K562 (cell line): Measurements from ENCODE around the gene ECI2. TPM values are rescaled to one million over a fixed set of nuclear protein-coding genes. Genes with fewer than 3 reads are reported as not detected.
A peak's percentile ranks its signal among the peaks of the same experiment; 100 is the strongest.

Experiments
- ATAC-seq: fragments of 200-7000 bp; cut with Tn5 transposase; 3 replicates; pipeline ENCODE4 v1.9.1; 2020; ENCODE audit warnings: moderate library complexity
- BruUV-seq: library from RNA; stranded (reverse); fragments of 400-500 nt; replicated peaks from 2 replicates; lab custom pipeline; 2021; lab: Mats Ljungman, UMichigan
- CTCF ChIA-PET: fragments of 300-600 bp; formaldehyde crosslinking; extraction: SDS; loops from one replicate; lab custom pipeline; 2021; ENCODE audit warnings: low intra/inter-chr PET ratio; lab: Yijun Ruan, JAX
- POLR2A ChIA-PET: fragments of 300-600, 350-650 bp; sonication (Branson Sonifier 250); formaldehyde crosslinking; extraction: SDS; loops from one replicate; lab custom pipeline; 2021; ENCODE audit warnings: antibody characterized with exemption, inconsistent platforms; lab: Yijun Ruan, JAX
- DNase-seq, 4 experiments: peaks; one replicate each; pipeline versions ENCODE4 v3.0.0 to v3.0.0-alpha.2; 2011 to 2018; ENCODE audit warnings: low spot score in 3 of 4, mixed read lengths in 3 of 4; ENCODE audit errors: extremely low read depth in 1 of 4
- FAIRE-seq: peaks from 2 replicates; lab custom pipeline; 2011; peaks lifted over from hg19 to GRCh38; lab: Jason Lieb, UNC
- H2AFZ ChIP-seq: 2 replicates; pipeline ENCODE4 v1.6.0; 2011; ENCODE audit warnings: low read depth, low read length, control low read depth, inconsistent platforms
- H3K27ac ChIP-seq: fragments of 200-600 bp; 3 replicates; pipeline ENCODE4 v1.8.0; 2011; ENCODE audit warnings: low read depth, mild to moderate bottlenecking, control low read depth, inconsistent platforms, low read length, moderate library complexity, mixed read lengths; ENCODE audit errors: extremely low read depth
- H3K27me3 ChIP-seq, 2 experiments: fragments of 300-600 bp in 1 of 2; 2 replicates in 1 of 2; 3 replicates in 1 of 2; pipeline versions ENCODE4 v1.6.0 to v1.8.0; 2011; ENCODE audit warnings: inconsistent platforms in 2 of 2, low read length in 2 of 2, mild to moderate bottlenecking in 1 of 2, mixed read lengths in 1 of 2, moderate library complexity in 1 of 2; ENCODE audit not compliant: control insufficient read depth in 2 of 2, insufficient read depth in 2 of 2
- H3K36me3 ChIP-seq: fragments of 300-600 bp; 3 replicates; pipeline ENCODE4 v1.8.0; 2011; ENCODE audit warnings: mild to moderate bottlenecking, low read length, inconsistent platforms; ENCODE audit not compliant: control insufficient read depth, insufficient read depth
- H3K4me1 ChIP-seq, 2 experiments: fragments of 200-600 bp in 1 of 2; replicated peaks in 1 of 2; 2 replicates in 1 of 2; 3 replicates in 1 of 2; pipeline versions ENCODE4 v1.5.1 to v1.8.0; 2011; ENCODE audit warnings: inconsistent platforms in 2 of 2, low read length in 2 of 2, mild to moderate bottlenecking in 1 of 2, mixed read lengths in 1 of 2, moderate library complexity in 1 of 2; ENCODE audit not compliant: control insufficient read depth in 2 of 2, insufficient read depth in 2 of 2
- H3K4me2 ChIP-seq: 2 replicates; pipeline ENCODE4 v1.6.1; 2011; ENCODE audit warnings: low read length, control low read depth, inconsistent platforms, mixed read lengths; ENCODE audit not compliant: insufficient read depth
- H3K4me3 ChIP-seq: fragments of 200-600 bp; sonication (generic), shearing (Covaris generic); 2 replicates; pipeline ENCODE4 v1.5.1; 2016; ENCODE audit warnings: control low read depth, inconsistent platforms
- H3K79me2 ChIP-seq: fragments of 200-600 bp; 3 replicates; pipeline ENCODE4 v1.8.0; 2011; ENCODE audit warnings: low read length, inconsistent platforms; ENCODE audit not compliant: control insufficient read depth, insufficient read depth
- H3K9ac ChIP-seq, 2 experiments: 2 replicates each; pipeline versions ENCODE4 v1.6.0 to v1.6.1; 2011; ENCODE audit warnings: low read depth in 2 of 2, low read length in 2 of 2, control low read depth in 1 of 2, inconsistent platforms in 1 of 2, mild to moderate bottlenecking in 1 of 2, mixed read lengths in 1 of 2; ENCODE audit not compliant: insufficient read depth in 1 of 2
- H3K9me1 ChIP-seq: one replicate; pipeline ENCODE4 v1.6.0; 2011; ENCODE audit warnings: inconsistent platforms, mild to moderate bottlenecking, low read length, moderate library complexity; ENCODE audit not compliant: control insufficient read depth, insufficient read depth
- H3K9me3 ChIP-seq: replicated peaks from 2 replicates; pipeline ENCODE4 v1.5.1; 2011; ENCODE audit warnings: low read depth, low read length, inconsistent platforms; ENCODE audit not compliant: control insufficient read depth, insufficient read depth
- H4K20me1 ChIP-seq: replicated peaks from 2 replicates; pipeline ENCODE4 v1.6.1; 2011; ENCODE audit warnings: low read length, inconsistent platforms, mixed read lengths; ENCODE audit not compliant: control insufficient read depth, insufficient read depth
- ELF4 ChIP-seq: fragments of 450-650 bp; formaldehyde crosslinking; IDR thresholded peaks from 2 replicates; pipeline ENCODE4 v1.4.0; 2022; ENCODE audit warnings: missing genetic modification characterization
- WGBS: fragments of 100-300 bp; shearing (Covaris generic); methylation state at CpG from one replicate; pipeline ENCODE4 v1.1.6; 2016; ENCODE audit warnings: low coverage, mixed read lengths; ENCODE audit not compliant: insufficient coverage; ENCODE audit errors: missing lambda C conversion rate; 5-methylcytosine and 5-hydroxymethylcytosine counted together
- in situ Hi-C: fragments of 300-500 bp; cut with MboI; formaldehyde crosslinking; loops from 4 replicates; pipeline ENCODE4 v1.15.0; 2018; ENCODE audit warnings: inconsistent platforms, mixed read lengths
- intact Hi-C: fragments of 100-400 bp; cut with micrococcal nuclease; formaldehyde crosslinking; loops from 2 replicates; pipeline ENCODE4 v1.14.2; 2022
- polyA plus RNA-seq, 8 experiments: library from polyadenylated mRNA; depleted of rRNA in 4 of 8; stranded (reverse) in 5 of 8; unstranded in 3 of 8; fragments of >200 nt; fragmentation: Nextera tagmentation in 2 of 8; fragmentation: Illumina TruSeq in 1 of 8; extraction: Ambion mirVana in 2 of 8; extraction: Trizol in 1 of 8; gene quantifications; 2 replicates each; pipeline versions ENCODE4 v1.2.1 to v1.2.3, GENCODE V29; 2011 to 2014; ENCODE audit warnings: inconsistent platforms in 1 of 8, missing spikeins in 1 of 8
- total RNA-seq, 7 experiments: library from RNA; depleted of rRNA in 6 of 7; stranded (reverse); fragments of >200 nt in 6 of 7; fragmentation: Illumina TruSeq in 2 of 7; extraction: Trizol in 2 of 7; gene quantifications; 2 replicates each; pipeline versions ENCODE4 v1.2.1 to v1.2.3, GENCODE V29; 2011 to 2021; ENCODE audit warnings: low replicate concordance in 1 of 7
- TF ChIP-seq, protein P1 (sequence below): fragments of 450-650 bp; formaldehyde crosslinking; IDR thresholded peaks from 2 replicates; pipeline ENCODE4 v1.4.0; 2020; ENCODE audit warnings: mild to moderate bottlenecking

Gene ECI2
- total and polyA plus RNA-seq, 9 of the 15 experiments (the other 6 are each of a cell fraction or from before 2014, with no cell fraction given): 80.7 to 377 (median 142) TPM

- ChIA-PET POLR2A (interaction anchor here (1.5 kb wide), 1 partner anchor 18 kb away, joined by 7 read pairs; the partner anchor contains the start of gene ECI2), CTCF (no interaction called here)
- Histone ChIP-seq H3K9me3 (no peaks in the 10 kb centered on the region), H3K4me1 (peaks cover 0 to 2% of the 10 kb centered on the region in 2 experiments; a peak in 1 of 5 replicates), H3K9me1 (peaks cover 4% of the 10 kb centered on the region), H3K4me2 (no peak overlapping the region), H3K27ac (no peak overlapping the region), H3K36me3 (no peaks in the 10 kb centered on the region), H2AFZ (0 out of 2 replicates have a peak overlapping the region, but pooled peaks have one; percentile 18), H3K79me2 (no peaks in the 10 kb centered on the region), H3K9ac (no peak overlapping the region), H4K20me1 (no peaks in the 10 kb centered on the region), H3K4me3 (no peak overlapping the region), H3K27me3 (peaks cover 9 to 19% of the 10 kb centered on the region in 2 experiments; a peak in 4 of 5 replicates)
- ATAC-seq (no peak), FAIRE-seq (no peak), DNase-seq (no peak)
- no TSS peak for BruUV-seq
- in situ Hi-C loops: no loop called here
- intact Hi-C loops: no loop called here
- TF ChIP-seq, protein P1, sequence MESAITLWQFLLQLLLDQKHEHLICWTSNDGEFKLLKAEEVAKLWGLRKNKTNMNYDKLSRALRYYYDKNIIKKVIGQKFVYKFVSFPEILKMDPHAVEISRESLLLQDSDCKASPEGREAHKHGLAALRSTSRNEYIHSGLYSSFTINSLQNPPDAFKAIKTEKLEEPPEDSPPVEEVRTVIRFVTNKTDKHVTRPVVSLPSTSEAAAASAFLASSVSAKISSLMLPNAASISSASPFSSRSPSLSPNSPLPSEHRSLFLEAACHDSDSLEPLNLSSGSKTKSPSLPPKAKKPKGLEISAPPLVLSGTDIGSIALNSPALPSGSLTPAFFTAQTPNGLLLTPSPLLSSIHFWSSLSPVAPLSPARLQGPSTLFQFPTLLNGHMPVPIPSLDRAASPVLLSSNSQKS (CRISPR knock-in tag): no peak
- no peak for TF ChIP-seq ELF4 (CRISPR knock-in tag)
- 38% methylated on average over 6 of the region's 6 CpGs for WGBS
Observed at GRCh38 chr6:4153514-4153985, 18.2 kb upstream of the ECI2 start.

GRCh38 chr6:4145083-4145482, 9.7 kb upstream of the ECI2 start:
- H3K9ac ChIP-seq: no peak overlapping the region
- no peaks in the 10 kb centered on the region for H3K9me3 ChIP-seq
- in situ Hi-C loops (no loop called here), intact Hi-C loops (no loop called here)
- ATAC-seq: no peak
- H2AFZ ChIP-seq: no peak overlapping the region
- H3K27me3 ChIP-seq: no peaks in the 10 kb centered on the region
- H3K4me3 ChIP-seq: no peak overlapping the region
- ChIA-PET POLR2A (interaction anchor here (1.0 to 1.7 kb wide), 2 partner anchors 9 to 11 kb away, joined by 3 to 9 read pairs; no protein-coding TSS in a partner anchor), CTCF (interaction anchor here (0.6 kb wide), 1 partner anchor 282 kb away, joined by 3 read pairs; no protein-coding TSS in a partner anchor)
- H3K27ac ChIP-seq: no peak overlapping the region
- no peaks in the 10 kb centered on the region; a peak in 1 of 5 replicates for H3K4me1 ChIP-seq
- 2% methylated on average over 2 of the region's 2 CpGs for WGBS
- DNase-seq: no peak
- no peaks in the 10 kb centered on the region for H3K36me3 ChIP-seq
- no peak overlapping the region for H3K4me2 ChIP-seq
- FAIRE-seq: no peak
- no peaks in the 10 kb centered on the region for H3K9me1 ChIP-seq
- BruUV-seq: no TSS peak
- H4K20me1 ChIP-seq: no peaks in the 10 kb centered on the region
- H3K79me2 ChIP-seq: no peaks in the 10 kb centered on the region
